Measurements from ENCODE around the gene BCL11B.

DNA sequence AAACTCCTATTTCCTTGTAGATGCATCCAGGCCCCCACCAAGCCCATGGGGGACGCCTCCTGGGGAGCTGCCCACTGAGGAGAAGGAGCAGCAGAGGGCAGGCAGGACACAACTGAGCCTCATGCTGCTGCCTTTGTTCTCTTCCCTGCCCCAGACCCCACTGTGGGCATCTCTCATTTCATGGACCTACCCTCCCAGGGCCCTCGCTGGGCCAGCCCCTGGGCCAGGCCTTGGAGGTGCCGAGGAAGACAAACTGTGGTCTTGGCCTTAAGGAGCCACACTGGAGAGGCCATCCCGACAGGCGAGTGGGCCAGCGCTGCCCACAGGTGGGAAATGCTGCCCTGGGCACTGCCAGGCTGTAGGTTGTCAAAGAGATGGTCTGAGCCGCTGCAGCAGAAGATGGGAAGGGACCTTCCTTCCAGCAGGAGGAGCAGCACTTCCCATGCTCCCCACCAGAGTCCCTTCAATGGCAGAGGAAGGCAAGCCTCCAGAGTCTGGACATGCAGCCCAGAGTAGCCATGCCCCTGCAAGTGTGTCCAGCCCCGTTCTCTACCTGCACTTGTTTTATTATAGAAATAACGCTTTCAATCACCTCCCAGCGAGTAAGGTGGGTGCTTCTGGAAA lies 147.4 kb downstream of the BCL11B start:
- TF ChIP-seq, protein P1, sequence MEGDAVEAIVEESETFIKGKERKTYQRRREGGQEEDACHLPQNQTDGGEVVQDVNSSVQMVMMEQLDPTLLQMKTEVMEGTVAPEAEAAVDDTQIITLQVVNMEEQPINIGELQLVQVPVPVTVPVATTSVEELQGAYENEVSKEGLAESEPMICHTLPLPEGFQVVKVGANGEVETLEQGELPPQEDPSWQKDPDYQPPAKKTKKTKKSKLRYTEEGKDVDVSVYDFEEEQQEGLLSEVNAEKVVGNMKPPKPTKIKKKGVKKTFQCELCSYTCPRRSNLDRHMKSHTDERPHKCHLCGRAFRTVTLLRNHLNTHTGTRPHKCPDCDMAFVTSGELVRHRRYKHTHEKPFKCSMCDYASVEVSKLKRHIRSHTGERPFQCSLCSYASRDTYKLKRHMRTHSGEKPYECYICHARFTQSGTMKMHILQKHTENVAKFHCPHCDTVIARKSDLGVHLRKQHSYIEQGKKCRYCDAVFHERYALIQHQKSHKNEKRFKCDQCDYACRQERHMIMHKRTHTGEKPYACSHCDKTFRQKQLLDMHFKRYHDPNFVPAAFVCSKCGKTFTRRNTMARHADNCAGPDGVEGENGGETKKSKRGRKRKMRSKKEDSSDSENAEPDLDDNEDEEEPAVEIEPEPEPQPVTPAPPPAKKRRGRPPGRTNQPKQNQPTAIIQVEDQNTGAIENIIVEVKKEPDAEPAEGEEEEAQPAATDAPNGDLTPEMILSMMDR (IDR thresholded peaks at IDR 0.05) = no peak
- no peak for TF ChIP-seq EZH2 (IDR thresholded peaks at IDR 0.05)

All from neural progenitor cell (in vitro differentiated cells).